MM.1S (cell line): ENCODE data around the gene APPBP2.

Experiments
- DNase-seq: peaks from one replicate; pipeline ENCODE4 v3.0.0-alpha.2; 2015
- H2AFZ ChIP-seq: fragments of 300-600 bp; sonication (generic); 2 replicates; pipeline ENCODE4 v1.6.0; 2016; ENCODE audit warnings: antibody characterized with exemption, low read length
- H3F3A ChIP-seq: fragments of 300-600 bp; sonication (generic); 2 replicates; pipeline ENCODE4 v1.6.1; 2016; ENCODE audit warnings: mild to moderate bottlenecking, antibody characterized with exemption, low read length, moderate library complexity, mixed read lengths; ENCODE audit not compliant: insufficient read depth
- H3K27ac ChIP-seq: fragments of 300-600 bp; sonication (generic); 2 replicates; pipeline ENCODE4 v1.5.1; 2016; ENCODE audit warnings: mild to moderate bottlenecking, low read length
- H3K27me3 ChIP-seq: fragments of 300-600 bp; sonication (generic); replicated peaks from 2 replicates; pipeline ENCODE4 v1.6.0; 2016; ENCODE audit warnings: low read length; ENCODE audit not compliant: insufficient read depth
- H3K36me3 ChIP-seq: fragments of 300-600 bp; sonication (generic); replicated peaks from 2 replicates; pipeline ENCODE4 v1.6.1; 2016; ENCODE audit warnings: mild to moderate bottlenecking, low read length, mixed read lengths; ENCODE audit not compliant: insufficient read depth
- H3K4me1 ChIP-seq: fragments of 300-600 bp; sonication (generic); 2 replicates; pipeline ENCODE4 v1.6.1; 2016; ENCODE audit warnings: low read length, mixed read lengths
- H3K4me2 ChIP-seq: fragments of 300-600 bp; sonication (generic); 2 replicates; pipeline ENCODE4 v1.6.0; 2016; ENCODE audit warnings: low read depth, low read length
- H3K4me3 ChIP-seq: fragments of 300-600 bp; sonication (generic); 2 replicates; pipeline ENCODE4 v1.5.1; 2016; ENCODE audit warnings: low read length, mixed read lengths
- H3K79me2 ChIP-seq: fragments of 300-600 bp; sonication (generic); 2 replicates; pipeline ENCODE4 v1.6.1; 2016; ENCODE audit warnings: mixed run types, low read length, mixed read lengths
- H3K9ac ChIP-seq: fragments of 300-600 bp; sonication (generic); 2 replicates; pipeline ENCODE4 v1.6.1; 2016; ENCODE audit warnings: low read length, mixed read lengths
- H3K9me2 ChIP-seq: fragments of 300-600 bp; sonication (generic); replicated peaks from 2 replicates; pipeline ENCODE4 v1.6.1; 2016; ENCODE audit warnings: mild to moderate bottlenecking, low read length, mixed read lengths; ENCODE audit not compliant: insufficient read depth
- H3K9me3 ChIP-seq: fragments of 300-600 bp; sonication (generic); replicated peaks from 2 replicates; pipeline ENCODE4 v1.6.1; 2016; ENCODE audit warnings: mild to moderate bottlenecking, low read length, mixed read lengths; ENCODE audit not compliant: insufficient read depth
- H4K20me1 ChIP-seq: fragments of 300-600 bp; sonication (generic); 2 replicates; pipeline ENCODE4 v1.6.1; 2016; ENCODE audit warnings: mild to moderate bottlenecking, low read length, moderate library complexity, mixed read lengths; ENCODE audit not compliant: insufficient read depth
- CTCF ChIP-seq: fragments of 300-600 bp; sonication (generic); IDR thresholded peaks from 2 replicates; pipeline ENCODE4 v1.5.1; 2016; ENCODE audit warnings: antibody characterized with exemption, low read length, mixed read lengths
- EZH2 ChIP-seq: fragments of 300-600 bp; sonication (generic); optimal IDR thresholded peaks from 2 replicates; pipeline ENCODE3; 2017; ENCODE audit warnings: low read depth, mild to moderate bottlenecking, antibody characterized with exemption, low read length, mixed read lengths
- EZH2phosphoT487 ChIP-seq: fragments of 300-600 bp; sonication (generic); IDR thresholded peaks from 2 replicates; pipeline ENCODE4 v1.6.1; 2018; ENCODE audit warnings: antibody characterized with exemption, low read length

Gene APPBP2

GRCh38 chr17:60502145-60502544, 23.9 kb downstream of the APPBP2 start:
- peaks cover 9% of the 10 kb centered on the region; the same call in 1 of the 2 replicates for H3K36me3 ChIP-seq

GRCh38 chr17:60501589-60501988, 24.5 kb downstream of the APPBP2 start:
- H3K9me2 ChIP-seq, result no peaks in the 10 kb centered on the region
- H3K4me1 ChIP-seq, result peaks cover 7% of the 10 kb centered on the region
- no peaks in the 10 kb centered on the region for H3K9me3 ChIP-seq
- no peak for DNase-seq
- H4K20me1 ChIP-seq, result no peaks in the 10 kb centered on the region
- no peak overlapping the region for H3K4me2 ChIP-seq
- H3F3A ChIP-seq, result no peaks in the 10 kb centered on the region
- no peak overlapping the region for H2AFZ ChIP-seq
- TF ChIP-seq EZH2phosphoT487 (no peak), EZH2 (no peak), CTCF (no peak)
- no peak overlapping the region for H3K9ac ChIP-seq
- H3K36me3 ChIP-seq, result peaks cover 11% of the 10 kb centered on the region; the same call in 1 of the 2 replicates
- no peak overlapping the region for H3K27ac ChIP-seq
- no peaks in the 10 kb centered on the region for H3K27me3 ChIP-seq
- H3K4me3 ChIP-seq, result no peak overlapping the region
- H3K79me2 ChIP-seq, result peaks cover 69% of the 10 kb centered on the region

More at GRCh38 chr17:60502145-60502544, 23.9 kb downstream of the APPBP2 start:
- H3F3A ChIP-seq, result 0 out of 2 replicates have a peak, but pooled peaks cover under 1% of the 10 kb centered on the region
- H3K27me3 ChIP-seq, result no peaks in the 10 kb centered on the region
- H3K9me2 ChIP-seq, result no peaks in the 10 kb centered on the region
- no peak overlapping the region for H3K4me2 ChIP-seq
- peaks cover 71% of the 10 kb centered on the region for H3K79me2 ChIP-seq
- H4K20me1 ChIP-seq, result no peaks in the 10 kb centered on the region
- no peaks in the 10 kb centered on the region for H3K9me3 ChIP-seq
- H3K27ac ChIP-seq, result no peak overlapping the region
- peaks cover 11% of the 10 kb centered on the region for H3K4me1 ChIP-seq
- no peak for TF ChIP-seq CTCF
- no peak overlapping the region for H3K4me3 ChIP-seq
- no peak overlapping the region for H2AFZ ChIP-seq
- DNase-seq, result no peak
- H3K9ac ChIP-seq, result no peak overlapping the region

GRCh38 chr17:60496041-60496440, 30.0 kb downstream of the APPBP2 start:
- H3K36me3 ChIP-seq, result peaks cover 26% of the 10 kb centered on the region

More at GRCh38 chr17:60496041-60496440, 30.0 kb downstream of the APPBP2 start:
- Histone ChIP-seq H3K27ac (no peak overlapping the region), H3K4me3 (no peak overlapping the region), H4K20me1 (no peaks in the 10 kb centered on the region), H3K4me1 (no peaks in the 10 kb centered on the region), H3K9me3 (no peaks in the 10 kb centered on the region), H3K79me2 (peaks cover 14% of the 10 kb centered on the region), H3F3A (no peaks in the 10 kb centered on the region), H3K9me2 (no peaks in the 10 kb centered on the region), H3K27me3 (no peaks in the 10 kb centered on the region), H3K9ac (no peak overlapping the region), H3K4me2 (no peak overlapping the region), H2AFZ (no peak overlapping the region)
- TF ChIP-seq EZH2 (no peak), EZH2phosphoT487 (no peak), CTCF (no peak)
- no peak for DNase-seq
